Upper lobe of left lung (tissue), 4 donors: ENCODE results near the gene ARHGEF10L.

Experiments
- POLR2AphosphoS5 ChIP-seq, 2 donors: sonication (generic); formaldehyde crosslinking; IDR thresholded peaks; one replicate each; pipeline ENCODE4 v1.5.1; 2017; ENCODE audit warnings: antibody characterized with exemption in 2 of 2
- TF ChIP-seq, protein P1 (sequence below), 6 experiments: fragments of 450-650 bp in 4 of 6; fragments of 200-600 bp in 2 of 6; sonication (generic) in 2 of 6; IDR thresholded peaks; one replicate each; pipeline ENCODE4 v1.5.1; 2016 to 2019; ENCODE audit warnings: antibody characterized with exemption in 6 of 6

GRCh38 chr1:17735793-17736192 is 196.3 kb downstream of the ARHGEF10L start:
- no peak for TF ChIP-seq POLR2AphosphoS5 (IDR thresholded peaks at IDR 0.05)
- TF ChIP-seq, protein P1, sequence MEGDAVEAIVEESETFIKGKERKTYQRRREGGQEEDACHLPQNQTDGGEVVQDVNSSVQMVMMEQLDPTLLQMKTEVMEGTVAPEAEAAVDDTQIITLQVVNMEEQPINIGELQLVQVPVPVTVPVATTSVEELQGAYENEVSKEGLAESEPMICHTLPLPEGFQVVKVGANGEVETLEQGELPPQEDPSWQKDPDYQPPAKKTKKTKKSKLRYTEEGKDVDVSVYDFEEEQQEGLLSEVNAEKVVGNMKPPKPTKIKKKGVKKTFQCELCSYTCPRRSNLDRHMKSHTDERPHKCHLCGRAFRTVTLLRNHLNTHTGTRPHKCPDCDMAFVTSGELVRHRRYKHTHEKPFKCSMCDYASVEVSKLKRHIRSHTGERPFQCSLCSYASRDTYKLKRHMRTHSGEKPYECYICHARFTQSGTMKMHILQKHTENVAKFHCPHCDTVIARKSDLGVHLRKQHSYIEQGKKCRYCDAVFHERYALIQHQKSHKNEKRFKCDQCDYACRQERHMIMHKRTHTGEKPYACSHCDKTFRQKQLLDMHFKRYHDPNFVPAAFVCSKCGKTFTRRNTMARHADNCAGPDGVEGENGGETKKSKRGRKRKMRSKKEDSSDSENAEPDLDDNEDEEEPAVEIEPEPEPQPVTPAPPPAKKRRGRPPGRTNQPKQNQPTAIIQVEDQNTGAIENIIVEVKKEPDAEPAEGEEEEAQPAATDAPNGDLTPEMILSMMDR (IDR thresholded peaks at IDR 0.05) = no peak
